ENCODE measurements around the gene KIF1B.

- TF ChIP-seq POLR2A (IDR thresholded peaks at IDR 0.05) (no peak), CTCF (IDR thresholded peaks at IDR 0.05) (no peak)
Measured at GRCh38 chr1:10225573-10225972, 15.2 kb downstream of the KIF1B start.
